Rectal smooth muscle tissue (tissue), 1 donor: ENCODE results near the gene GATB.
A peak's percentile ranks its signal among the peaks of the same experiment; 100 is the strongest.

Experiments
- H3K27ac ChIP-seq: one replicate; pipeline ENCODE4 v1.7.0; 2013; ENCODE audit warnings: low read depth, low read length, inconsistent platforms
- H3K27me3 ChIP-seq: one replicate; pipeline ENCODE4 v1.7.0; 2013; ENCODE audit warnings: low read length; ENCODE audit not compliant: control insufficient read depth, insufficient read depth
- H3K36me3 ChIP-seq: one replicate; pipeline ENCODE4 v1.7.0; 2013; ENCODE audit warnings: low read length; ENCODE audit not compliant: control insufficient read depth, insufficient read depth
- H3K4me1 ChIP-seq: one replicate; pipeline ENCODE4 v1.7.0; 2013; ENCODE audit warnings: low read length; ENCODE audit not compliant: control insufficient read depth, insufficient read depth
- H3K4me3 ChIP-seq: one replicate; pipeline ENCODE4 v1.7.0; 2013; ENCODE audit warnings: low read length
- H3K9ac ChIP-seq: one replicate; pipeline ENCODE4 v1.7.0; 2013; ENCODE audit warnings: low read length

Gene GATB

GRCh38 chr4:151688785-151689043 is 72.1 kb downstream of the GATB start:
- no peak overlapping the region for H3K9ac ChIP-seq
- H3K4me3 ChIP-seq = no peak overlapping the region
- H3K27me3 ChIP-seq = no peaks in the 10 kb centered on the region
- peak overlapping the region; percentile 28 for H3K27ac ChIP-seq
- peaks cover 41% of the 10 kb centered on the region for H3K4me1 ChIP-seq
- H3K36me3 ChIP-seq = no peaks in the 10 kb centered on the region

- H3K9ac ChIP-seq = no peak overlapping the region
- H3K4me1 ChIP-seq = peaks cover 41% of the 10 kb centered on the region
- no peaks in the 10 kb centered on the region for H3K27me3 ChIP-seq
- no peak overlapping the region for H3K4me3 ChIP-seq
- H3K27ac ChIP-seq = peak overlapping the region; percentile 45
- H3K36me3 ChIP-seq = no peaks in the 10 kb centered on the region
Observed at GRCh38 chr4:151688003-151688784, 72.6 kb downstream of the GATB start.

DNA sequence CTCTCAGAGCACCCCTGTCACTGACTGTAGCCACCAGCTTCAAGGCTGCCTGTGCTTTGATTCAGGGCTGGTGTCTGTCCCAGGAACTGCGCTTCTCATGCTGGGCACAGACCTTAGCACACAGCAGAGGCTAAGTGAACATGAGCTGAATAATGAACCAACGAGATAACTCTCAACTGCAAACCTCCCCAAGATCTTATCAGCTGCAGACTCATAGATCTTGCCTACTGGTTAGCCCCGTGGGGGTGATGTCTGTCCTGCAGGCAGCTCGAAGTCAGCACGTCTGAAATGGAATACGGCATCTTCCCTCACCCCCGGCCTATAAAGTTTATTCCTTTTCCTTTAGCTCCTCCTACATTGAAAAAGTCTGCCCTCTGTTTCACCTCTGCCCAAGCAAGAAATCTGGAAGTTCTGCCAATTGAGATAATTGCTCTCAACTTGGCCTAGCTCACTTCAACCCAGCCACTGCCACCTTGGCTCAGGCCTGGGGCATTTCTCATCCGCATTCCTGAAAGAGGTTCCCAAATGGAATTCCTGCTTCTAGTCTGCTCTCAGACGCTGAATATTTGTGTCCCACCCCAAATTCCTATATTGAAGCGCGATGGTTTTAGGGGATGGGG is 73.7 kb downstream of the GATB start:
- no peaks in the 10 kb centered on the region for H3K36me3 ChIP-seq
- no peak overlapping the region for H3K9ac ChIP-seq
- H3K27ac ChIP-seq = no peak overlapping the region
- no peaks in the 10 kb centered on the region for H3K27me3 ChIP-seq
- H3K4me1 ChIP-seq = peaks cover 41% of the 10 kb centered on the region
- H3K4me3 ChIP-seq = no peak overlapping the region

GRCh38 chr4:151685303-151685702 is 75.5 kb downstream of the GATB start:
- Histone ChIP-seq H3K4me1 (peaks cover 32% of the 10 kb centered on the region), H3K27me3 (no peaks in the 10 kb centered on the region), H3K4me3 (no peak overlapping the region), H3K27ac (no peak overlapping the region), H3K9ac (no peak overlapping the region), H3K36me3 (no peaks in the 10 kb centered on the region)

DNA sequence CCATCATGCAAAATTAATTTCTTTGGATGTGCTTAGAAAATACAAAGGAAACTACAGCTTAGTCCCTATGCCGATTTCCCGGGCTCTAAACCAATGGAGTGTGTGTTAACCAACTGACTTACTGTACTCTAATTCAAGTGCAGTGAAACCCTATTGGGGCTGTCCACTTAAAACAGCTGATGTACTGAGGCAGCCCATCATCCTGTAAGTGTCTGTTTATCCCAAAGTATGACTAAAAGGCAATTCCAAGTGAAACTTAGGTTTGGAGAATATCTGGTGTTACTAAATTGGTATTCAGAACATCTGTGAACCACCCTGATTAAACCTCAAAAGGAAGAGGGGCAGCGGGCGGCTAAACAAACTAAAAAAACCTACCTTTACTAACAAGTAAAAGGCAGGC is 79.7 kb downstream of the GATB start:
- Histone ChIP-seq H3K27ac (no peak overlapping the region), H3K36me3 (no peaks in the 10 kb centered on the region), H3K4me1 (no peaks in the 10 kb centered on the region), H3K4me3 (no peak overlapping the region), H3K9ac (no peak overlapping the region), H3K27me3 (no peaks in the 10 kb centered on the region)

DNA sequence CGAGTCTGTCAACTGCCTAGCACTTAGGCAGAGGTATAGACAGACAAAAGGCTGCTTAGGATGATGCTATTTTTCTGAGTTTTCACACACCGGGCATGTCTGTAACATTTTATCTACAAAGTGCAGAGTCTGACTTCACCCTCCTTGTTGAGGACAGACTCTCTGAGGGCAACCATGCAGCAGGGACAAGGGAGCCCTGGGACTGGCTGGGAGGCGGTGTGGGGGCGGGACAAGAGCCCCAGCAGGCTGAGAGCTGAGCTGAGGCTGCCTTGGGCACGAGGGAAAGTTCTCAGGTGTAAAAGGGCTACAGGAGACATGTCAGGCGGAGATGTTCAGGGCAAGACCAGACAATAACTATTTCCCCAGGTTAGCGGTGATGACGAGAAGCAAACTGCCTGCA is 81.6 kb downstream of the GATB start:
- Histone ChIP-seq H3K9ac (no peak overlapping the region), H3K4me3 (no peak overlapping the region), H3K27ac (no peak overlapping the region), H3K4me1 (peaks cover 6% of the 10 kb centered on the region), H3K27me3 (no peaks in the 10 kb centered on the region), H3K36me3 (no peaks in the 10 kb centered on the region)

- Histone ChIP-seq H3K27ac (no peak overlapping the region), H3K36me3 (no peaks in the 10 kb centered on the region), H3K27me3 (no peaks in the 10 kb centered on the region), H3K4me1 (peaks cover 6% of the 10 kb centered on the region), H3K4me3 (no peak overlapping the region), H3K9ac (no peak overlapping the region)
Observed at GRCh38 chr4:151678048-151678872, 82.5 kb downstream of the GATB start.

DNA sequence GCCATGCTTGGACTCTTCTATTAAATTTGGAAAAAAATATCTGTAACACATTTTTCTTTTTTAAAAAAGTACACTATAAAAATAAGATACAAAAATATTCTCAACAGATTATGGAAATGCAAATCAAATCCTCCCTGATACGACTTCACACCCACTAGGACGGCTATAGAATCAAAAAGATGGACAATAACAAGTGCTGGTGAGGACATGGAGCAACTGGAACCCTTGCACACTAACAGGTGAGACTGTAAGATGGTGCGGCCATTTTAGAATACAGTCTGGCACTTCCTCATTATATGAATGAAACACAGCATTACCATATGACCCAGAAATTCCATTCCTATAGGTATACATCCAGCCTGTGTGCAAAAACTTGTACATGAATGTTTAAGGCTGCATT is 83.6 kb downstream of the GATB start:
- no peak overlapping the region for H3K9ac ChIP-seq
- H3K27me3 ChIP-seq = no peaks in the 10 kb centered on the region
- H3K27ac ChIP-seq = no peak overlapping the region
- H3K4me1 ChIP-seq = peaks cover 6% of the 10 kb centered on the region
- no peak overlapping the region for H3K4me3 ChIP-seq
- H3K36me3 ChIP-seq = no peaks in the 10 kb centered on the region

DNA sequence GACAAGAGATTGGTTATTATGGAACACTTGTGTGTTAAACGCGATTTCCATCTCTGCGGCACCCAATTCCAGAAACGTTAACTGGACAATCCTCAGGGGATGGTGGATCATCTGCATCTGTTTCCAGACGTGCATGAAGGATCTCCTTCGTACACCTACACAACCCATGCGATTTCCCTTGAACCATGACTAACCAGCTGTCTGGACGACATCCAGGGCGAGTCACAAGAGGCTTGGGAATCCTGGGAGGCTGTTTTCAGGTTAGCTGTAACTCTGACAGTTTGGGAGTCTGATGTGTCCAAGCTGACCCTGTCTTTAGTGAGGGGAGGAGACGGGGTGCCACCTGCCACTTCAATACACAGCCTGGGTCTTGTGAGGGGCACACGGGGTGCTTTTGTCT is 84.5 kb downstream of the GATB start:
- H3K36me3 ChIP-seq = no peaks in the 10 kb centered on the region
- no peaks in the 10 kb centered on the region for H3K27me3 ChIP-seq
- H3K4me3 ChIP-seq = no peak overlapping the region
- peaks cover 6% of the 10 kb centered on the region for H3K4me1 ChIP-seq
- H3K27ac ChIP-seq = no peak overlapping the region
- H3K9ac ChIP-seq = no peak overlapping the region

DNA sequence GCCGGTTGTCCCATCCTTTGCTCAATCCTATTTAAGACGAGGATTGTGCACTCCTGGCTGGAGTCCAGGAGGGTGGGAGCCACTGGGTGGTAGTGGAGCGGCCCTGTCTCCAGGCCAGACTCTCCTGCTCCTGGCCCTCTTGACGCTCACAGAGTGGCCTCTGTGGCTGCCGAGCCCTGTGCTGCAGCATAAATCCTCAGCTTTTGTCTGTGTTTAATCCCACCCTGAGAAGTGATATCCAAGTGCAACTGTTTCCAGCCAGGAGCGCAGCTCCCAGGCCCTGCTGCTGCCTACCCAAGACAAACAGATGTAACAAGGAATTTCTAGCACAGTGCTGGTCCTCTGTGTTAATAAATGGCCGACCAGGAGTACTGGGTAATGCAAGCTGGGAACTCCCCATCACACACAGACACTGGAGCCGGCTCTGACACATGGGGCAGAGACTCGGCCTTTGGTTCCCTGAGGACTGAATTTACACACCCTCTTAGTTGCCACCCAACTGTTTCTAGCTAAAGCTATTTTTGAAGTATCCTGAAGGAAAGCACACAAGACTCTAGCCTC is 85.3 kb downstream of the GATB start:
- H3K27me3 ChIP-seq = no peaks in the 10 kb centered on the region
- H3K4me1 ChIP-seq = peaks cover 6% of the 10 kb centered on the region
- H3K36me3 ChIP-seq = no peaks in the 10 kb centered on the region
- H3K4me3 ChIP-seq = no peak overlapping the region
- H3K9ac ChIP-seq = no peak overlapping the region
- H3K27ac ChIP-seq = peak overlapping the region; percentile 24

- Histone ChIP-seq H3K27ac (peak overlapping the region; percentile 24), H3K9ac (no peak overlapping the region), H3K4me1 (peaks cover 6% of the 10 kb centered on the region), H3K36me3 (no peaks in the 10 kb centered on the region), H3K27me3 (no peaks in the 10 kb centered on the region), H3K4me3 (peak overlapping the region; percentile 61)
Observed at GRCh38 chr4:151674804-151675391, 85.9 kb downstream of the GATB start.

GRCh38 chr4:151673908-151674520 is 86.8 kb downstream of the GATB start:
- H3K27me3 ChIP-seq = no peaks in the 10 kb centered on the region
- no peak overlapping the region for H3K9ac ChIP-seq
- no peak overlapping the region for H3K4me3 ChIP-seq
- no peak overlapping the region for H3K27ac ChIP-seq
- no peaks in the 10 kb centered on the region for H3K36me3 ChIP-seq
- peaks cover 6% of the 10 kb centered on the region for H3K4me1 ChIP-seq
